Thoracic aorta (tissue), 2 donors: ENCODE measurements around the gene UROC1. TPM values are rescaled to one million over a fixed set of nuclear protein-coding genes. Genes with fewer than 3 reads are reported as not detected.

Source experiments
- ATAC-seq: fragments of 150-250 bp; one replicate; pipeline ENCODE4 v1.8.0; 2017; ENCODE audit warnings: low read depth; ENCODE audit not compliant: insufficient number of reproducible peaks, low FRiP score
- DNase-seq: peaks from one replicate; pipeline ENCODE4 v3.0.0-alpha.2; 2020; ENCODE audit warnings: low spot score
- H3K27ac ChIP-seq, 2 donors: fragments of 200-600 bp; sonication (generic); 1 replicate in 1 of 2; 2 replicates in 1 of 2; pipeline ENCODE4 v1.5.1; 2016; ENCODE audit warnings: mild to moderate bottlenecking in 2 of 2, moderate library complexity in 2 of 2
- H3K27me3 ChIP-seq: fragments of 200-600 bp; sonication (generic); replicated peaks from 2 replicates; pipeline ENCODE4 v1.6.0; 2016; ENCODE audit warnings: mild to moderate bottlenecking; ENCODE audit not compliant: insufficient read depth
- H3K36me3 ChIP-seq: fragments of 200-600 bp; sonication (generic); one replicate; pipeline ENCODE4 v1.5.1; 2016
- H3K4me1 ChIP-seq, 2 donors: fragments of 200-600 bp; sonication (generic); 1 replicate in 1 of 2; 2 replicates in 1 of 2; pipeline versions ENCODE4 v1.5.1 to v1.6.0; 2016; ENCODE audit warnings: low read depth in 2 of 2, mild to moderate bottlenecking in 1 of 2; ENCODE audit not compliant: control insufficient read depth in 1 of 2
- H3K4me3 ChIP-seq: fragments of 200-600 bp; sonication (generic); 2 replicates; pipeline ENCODE4 v1.5.1; 2016; ENCODE audit warnings: mild to moderate bottlenecking
- H3K9me3 ChIP-seq: fragments of 200-600 bp; sonication (generic); 2 replicates; pipeline ENCODE4 v1.5.1; 2016
- CTCF ChIP-seq: fragments of 200-600 bp; sonication (generic); IDR thresholded peaks from one replicate; pipeline ENCODE4 v1.5.1; 2019; ENCODE audit warnings: antibody characterized with exemption
- total RNA-seq, 2 donors: library from RNA; depleted of rRNA; stranded (reverse); fragments of >200 nt; gene quantifications; one replicate each; pipeline versions ENCODE4 v1.1.0 to v1.2.3, GENCODE V29; 2016

Gene UROC1
- total RNA-seq, 2 donors from 2014 or later, result not detected

GRCh38 chr3:126441256-126441880, 76.2 kb downstream of the UROC1 start:
- Histone ChIP-seq H3K9me3 (no peaks in the 10 kb centered on the region), H3K27me3 (no peaks in the 10 kb centered on the region), H3K27ac (no peak overlapping the region), H3K4me3 (no peak overlapping the region), H3K4me1 (no peaks in the 10 kb centered on the region), H3K36me3 (peaks cover 22% of the 10 kb centered on the region)
- DNase-seq, result no peak
- no peak for ATAC-seq
- no peak for TF ChIP-seq CTCF

GRCh38 chr3:126440709-126440995, 76.9 kb downstream of the UROC1 start:
- Histone ChIP-seq H3K36me3 (peaks cover 22% of the 10 kb centered on the region), H3K9me3 (no peaks in the 10 kb centered on the region), H3K4me3 (no peak overlapping the region), H3K4me1 (no peaks in the 10 kb centered on the region), H3K27me3 (no peaks in the 10 kb centered on the region), H3K27ac (no peak overlapping the region)
- TF ChIP-seq CTCF, result no peak
- DNase-seq (no peak), ATAC-seq (no peak)

- no peak for TF ChIP-seq CTCF
- Histone ChIP-seq H3K27ac (no peak overlapping the region), H3K36me3 (peaks cover 22% of the 10 kb centered on the region), H3K9me3 (no peaks in the 10 kb centered on the region), H3K27me3 (no peaks in the 10 kb centered on the region), H3K4me1 (no peaks in the 10 kb centered on the region), H3K4me3 (no peak overlapping the region)
- no peak for DNase-seq
- no peak for ATAC-seq
Observed at GRCh38 chr3:126439968-126440708, 77.4 kb downstream of the UROC1 start.

GRCh38 chr3:126439346-126439967, 78.1 kb downstream of the UROC1 start:
- H3K4me3 ChIP-seq, result no peak overlapping the region
- no peak for TF ChIP-seq CTCF
- H3K9me3 ChIP-seq, result no peaks in the 10 kb centered on the region
- no peaks in the 10 kb centered on the region for H3K27me3 ChIP-seq
- no peaks in the 10 kb centered on the region for H3K4me1 ChIP-seq
- DNase-seq (no peak), ATAC-seq (no peak)
- H3K36me3 ChIP-seq, result peaks cover 22% of the 10 kb centered on the region
- no peak overlapping the region for H3K27ac ChIP-seq

GRCh38 chr3:126438746-126439145, 78.8 kb downstream of the UROC1 start:
- TF ChIP-seq CTCF, result no peak
- Histone ChIP-seq H3K27ac (no peak overlapping the region), H3K27me3 (no peaks in the 10 kb centered on the region), H3K36me3 (peaks cover 22% of the 10 kb centered on the region), H3K4me1 (no peaks in the 10 kb centered on the region), H3K4me3 (no peak overlapping the region), H3K9me3 (no peaks in the 10 kb centered on the region)
- DNase-seq (no peak), ATAC-seq (no peak)
